ENCODE measurements around the gene FBXW5. TPM values are rescaled to one million over a fixed set of nuclear protein-coding genes. Genes with fewer than 3 reads are reported as not detected.

The FBXW5 gene
- total and polyA plus RNA-seq, 8 donors, result 47.7 to 435 (median 120) TPM

- 81 to 91% (median 86%) methylated on average over 10 to 11 of the region's 11 CpGs for WGBS, 5 donors
- TF ChIP-seq POLR2A (IDR thresholded peaks at IDR 0.05) (no peak), CTCF (IDR thresholded peaks at IDR 0.05) (no peak), POLR2AphosphoS5 (IDR thresholded peaks at IDR 0.05) (no peak), EP300 (IDR thresholded peaks at IDR 0.05) (no peak)
- H3K36me3 ChIP-seq, result peaks cover 3 to 68% (median 50%) of the 10 kb centered on the region in 4 donors
- no peak for DNase-seq
- H3K4me3 ChIP-seq, result no peak overlapping the region
- no peak overlapping the region for H3K27ac ChIP-seq
- intact Hi-C loops (cut with DNase I; ENCODE audit: low total_unique reads), result no loop called here
- no peaks in the 10 kb centered on the region for H3K9me3 ChIP-seq
- H3K27me3 ChIP-seq, result no peaks in the 10 kb centered on the region
- H3K4me1 ChIP-seq, result peaks cover 4 to 26% (median 14%) of the 10 kb centered on the region in 4 donors
Observed at GRCh38 chr9:136896027-136896426, 48.5 kb downstream of the FBXW5 start.

- no peak overlapping the region for H3K4me3 ChIP-seq
- intact Hi-C loops (cut with DNase I; ENCODE audit: low total_unique reads), result no loop called here
- H3K27ac ChIP-seq, result no peak overlapping the region
- TF ChIP-seq EP300 (IDR thresholded peaks at IDR 0.05) (no peak), CTCF (IDR thresholded peaks at IDR 0.05) (no peak), POLR2A (IDR thresholded peaks at IDR 0.05) (no peak), POLR2AphosphoS5 (IDR thresholded peaks at IDR 0.05) (no peak)
- DNase-seq, result no peak
- no peaks in the 10 kb centered on the region for H3K27me3 ChIP-seq
- H3K4me1 ChIP-seq, result peaks cover 2 to 29% (median 25%) of the 10 kb centered on the region in 4 donors
- 85 to 93% (median 87%) methylated on average over 12 to 13 of the region's 13 CpGs for WGBS, 5 donors
- H3K36me3 ChIP-seq, result peaks cover 0 to 45% (median 34%) of the 10 kb centered on the region in 4 donors
- no peaks in the 10 kb centered on the region for H3K9me3 ChIP-seq
Observed at GRCh38 chr9:136890661-136891060, 53.9 kb downstream of the FBXW5 start.

Other genes with a start within 250 kb of the FBXW5 start
Only the 30 nearest of the 32 such genes appear.
- 10 to 100 TPM in 1 of 5 donors, 1 to 10 TPM in 2, under 1 TPM in 1, not detected in 1; 0.45 to 10.4 (median 5.8) TPM for gene DIPK1B, start 232.2 kb downstream of the FBXW5 start, total RNA-seq
- gene DIPK1B, start 232.2 kb downstream of the FBXW5 start, polyA plus RNA-seq, result 1 to 10 TPM; 1.6 to 4.7 (median 4.0) TPM
- gene LCN10, start 201.8 kb downstream of the FBXW5 start, total RNA-seq, result 10 to 100 TPM in 1 of 5 donors, 1 to 10 TPM in 3, under 1 TPM in 1; 0.58 to 25.5 (median 4.9) TPM
- gene LCN10, start 201.8 kb downstream of the FBXW5 start, polyA plus RNA-seq, result 10 to 100 TPM in 2 of 3 donors, 1 to 10 TPM in 1; 7.7 to 18.4 (median 10.2) TPM
- 10 to 100 TPM in 2 of 5 donors, 1 to 10 TPM in 1, not detected in 2; 7.0 to 31.2 (median 12.5) TPM for gene LCN6, start 196.2 kb downstream of the FBXW5 start, total RNA-seq
- 10 to 100 TPM; 18.8 to 23.2 (median 19.5) TPM for gene LCN6, start 196.2 kb downstream of the FBXW5 start, polyA plus RNA-seq
- not detected for gene LCN8, start 186.5 kb downstream of the FBXW5 start, total RNA-seq
- gene LCN8, start 186.5 kb downstream of the FBXW5 start, polyA plus RNA-seq, result not detected
- not detected for gene LCN15, start 180.2 kb downstream of the FBXW5 start, total RNA-seq
- not detected for gene LCN15, start 180.2 kb downstream of the FBXW5 start, polyA plus RNA-seq
- 100 to 1,000 TPM in 1 of 5 donors, 10 to 100 TPM in 4; 11.1 to 152 (median 64.5) TPM for gene TMEM141, start 153.4 kb downstream of the FBXW5 start, total RNA-seq
- 100 to 1,000 TPM; 139 to 219 (median 195) TPM for gene TMEM141, start 153.4 kb downstream of the FBXW5 start, polyA plus RNA-seq
- 10 to 100 TPM in 1 of 5 donors, 1 to 10 TPM in 4; 1.2 to 53.0 (median 6.2) TPM for gene CCDC183, start 148.4 kb downstream of the FBXW5 start, total RNA-seq
- gene CCDC183, start 148.4 kb downstream of the FBXW5 start, polyA plus RNA-seq, result 1 to 10 TPM; 1.9 to 5.8 (median 3.5) TPM
- 100 to 1,000 TPM in 1 of 5 donors, 10 to 100 TPM in 4; 47.4 to 615 (median 65.1) TPM for gene RABL6, start 136.8 kb downstream of the FBXW5 start, total RNA-seq
- 10 to 100 TPM; 54.2 to 82.1 (median 56.0) TPM for gene RABL6, start 136.8 kb downstream of the FBXW5 start, polyA plus RNA-seq
- 10 to 100 TPM in 2 of 5 donors, 1 to 10 TPM in 3; 1.4 to 37.4 (median 9.3) TPM for gene AJM1, start 102.3 kb downstream of the FBXW5 start, total RNA-seq
- gene AJM1, start 102.3 kb downstream of the FBXW5 start, polyA plus RNA-seq, result 1 to 10 TPM in 2 of 3 donors, under 1 TPM in 1; 0.46 to 3.3 (median 1.5) TPM
- 10 to 100 TPM; 31.5 to 45.5 (median 38.8) TPM for gene PHPT1, start 95.3 kb downstream of the FBXW5 start, total RNA-seq
- 100 to 1,000 TPM; 151 to 168 (median 156) TPM for gene PHPT1, start 95.3 kb downstream of the FBXW5 start, polyA plus RNA-seq
- 100 to 1,000 TPM in 1 of 5 donors, 1 to 10 TPM in 4; 1.8 to 317 (median 5.8) TPM for gene MAMDC4, start 92.4 kb downstream of the FBXW5 start, total RNA-seq
- 10 to 100 TPM in 1 of 3 donors, 1 to 10 TPM in 2; 1.1 to 11.2 (median 3.1) TPM for gene MAMDC4, start 92.4 kb downstream of the FBXW5 start, polyA plus RNA-seq
- gene EDF1, start 78.4 kb downstream of the FBXW5 start, total RNA-seq, result 100 to 1,000 TPM; 132 to 229 (median 208) TPM
- gene EDF1, start 78.4 kb downstream of the FBXW5 start, polyA plus RNA-seq, result 100 to 1,000 TPM; 572 to 798 (median 789) TPM
- 100 to 1,000 TPM in 1 of 5 donors, 10 to 100 TPM in 2, 1 to 10 TPM in 2; 5.5 to 248 (median 12.8) TPM for gene TRAF2, start 58.2 kb downstream of the FBXW5 start, total RNA-seq
- 10 to 100 TPM; 10.0 to 12.1 (median 11.3) TPM for gene TRAF2, start 58.2 kb downstream of the FBXW5 start, polyA plus RNA-seq
- not detected for gene C8G, start 505 bp upstream of the FBXW5 start, total RNA-seq
- gene C8G, start 505 bp upstream of the FBXW5 start, polyA plus RNA-seq, result 1 to 10 TPM in 2 of 3 donors, not detected in 1; 2.3 to 5.5 TPM
- 1 to 10 TPM in 1 of 5 donors, under 1 TPM in 1, not detected in 3; 0.73 to 2.2 TPM for gene LCN12, start 7.5 kb upstream of the FBXW5 start, total RNA-seq
- gene LCN12, start 7.5 kb upstream of the FBXW5 start, polyA plus RNA-seq, result 1 to 10 TPM; 2.3 to 6.3 (median 3.1) TPM
- 10 to 100 TPM in 4 of 5 donors, 1 to 10 TPM in 1; 2.3 to 34.9 (median 30.4) TPM for gene PTGDS, start 32.8 kb upstream of the FBXW5 start, total RNA-seq
- 10 to 100 TPM; 18.6 to 64.4 (median 37.3) TPM for gene PTGDS, start 32.8 kb upstream of the FBXW5 start, polyA plus RNA-seq
- gene LCNL1, start 38.3 kb upstream of the FBXW5 start, total RNA-seq, result not detected
- gene LCNL1, start 38.3 kb upstream of the FBXW5 start, polyA plus RNA-seq, result under 1 TPM in 2 of 3 donors, not detected in 1; 0.19 to 0.25 TPM
- gene PAXX, start 47.7 kb upstream of the FBXW5 start, total RNA-seq, result 10 to 100 TPM; 11.9 to 93.6 (median 45.2) TPM
- 100 to 1,000 TPM; 158 to 206 (median 178) TPM for gene PAXX, start 47.7 kb upstream of the FBXW5 start, polyA plus RNA-seq
- 1 to 10 TPM in 1 of 5 donors, not detected in 4; 3.3 TPM for gene CLIC3, start 51.8 kb upstream of the FBXW5 start, total RNA-seq
- gene CLIC3, start 51.8 kb upstream of the FBXW5 start, polyA plus RNA-seq, result 10 to 100 TPM in 2 of 3 donors, 1 to 10 TPM in 1; 4.3 to 70.9 (median 15.2) TPM
- 100 to 1,000 TPM in 1 of 5 donors, 10 to 100 TPM in 3, 1 to 10 TPM in 1; 7.3 to 385 (median 72.8) TPM for gene ABCA2, start 83.5 kb upstream of the FBXW5 start, total RNA-seq
- 10 to 100 TPM in 2 of 3 donors, 1 to 10 TPM in 1; 9.3 to 25.5 (median 24.4) TPM for gene ABCA2, start 83.5 kb upstream of the FBXW5 start, polyA plus RNA-seq
- 1 to 10 TPM in 1 of 5 donors, under 1 TPM in 1, not detected in 3; 0.37 to 3.9 TPM for gene FUT7, start 87.3 kb upstream of the FBXW5 start, total RNA-seq
- gene FUT7, start 87.3 kb upstream of the FBXW5 start, polyA plus RNA-seq, result under 1 TPM in 2 of 3 donors, not detected in 1; 0.23 to 0.50 TPM
- 100 to 1,000 TPM in 4 of 5 donors, 10 to 100 TPM in 1; 20.0 to 276 (median 189) TPM for gene NPDC1, start 101.4 kb upstream of the FBXW5 start, total RNA-seq
- gene NPDC1, start 101.4 kb upstream of the FBXW5 start, polyA plus RNA-seq, result 100 to 1,000 TPM; 104 to 186 (median 115) TPM
- gene ENTPD2, start 109.3 kb upstream of the FBXW5 start, total RNA-seq, result 10 to 100 TPM in 1 of 5 donors, 1 to 10 TPM in 3, not detected in 1; 2.2 to 11.3 (median 6.7) TPM
- gene ENTPD2, start 109.3 kb upstream of the FBXW5 start, polyA plus RNA-seq, result 1 to 10 TPM; 2.0 to 4.8 (median 2.9) TPM
- gene SAPCD2, start 125.8 kb upstream of the FBXW5 start, total RNA-seq, result 10 to 100 TPM in 1 of 5 donors, 1 to 10 TPM in 3, not detected in 1; 2.9 to 84.9 (median 4.4) TPM
- 1 to 10 TPM; 1.7 to 5.0 (median 3.8) TPM for gene SAPCD2, start 125.8 kb upstream of the FBXW5 start, polyA plus RNA-seq
- gene UAP1L1, start 132.8 kb upstream of the FBXW5 start, total RNA-seq, result 10 to 100 TPM in 3 of 5 donors, 1 to 10 TPM in 2; 4.6 to 95.6 (median 22.8) TPM
- 1 to 10 TPM; 4.1 to 7.4 (median 6.0) TPM for gene UAP1L1, start 132.8 kb upstream of the FBXW5 start, polyA plus RNA-seq
- 100 to 1,000 TPM in 1 of 5 donors, 10 to 100 TPM in 3, 1 to 10 TPM in 1; 4.7 to 167 (median 44.6) TPM for gene MAN1B1, start 142.2 kb upstream of the FBXW5 start, total RNA-seq
- 10 to 100 TPM; 22.8 to 52.6 (median 35.0) TPM for gene MAN1B1, start 142.2 kb upstream of the FBXW5 start, polyA plus RNA-seq
- 100 to 1,000 TPM in 3 of 5 donors, 10 to 100 TPM in 2; 25.9 to 251 (median 103) TPM for gene DPP7, start 170.0 kb upstream of the FBXW5 start, total RNA-seq
- 100 to 1,000 TPM; 325 to 346 (median 338) TPM for gene DPP7, start 170.0 kb upstream of the FBXW5 start, polyA plus RNA-seq
- under 1 TPM in 1 of 5 donors, not detected in 4; 0.55 TPM for gene GRIN1, start 194.4 kb upstream of the FBXW5 start, total RNA-seq
- gene GRIN1, start 194.4 kb upstream of the FBXW5 start, polyA plus RNA-seq, result under 1 TPM in 2 of 3 donors, not detected in 1; 0.25 to 0.31 TPM
- 100 to 1,000 TPM in 1 of 5 donors, 10 to 100 TPM in 1, 1 to 10 TPM in 1, not detected in 2; 2.6 to 440 (median 11.2) TPM for gene LRRC26, start 225.3 kb upstream of the FBXW5 start, total RNA-seq
- gene LRRC26, start 225.3 kb upstream of the FBXW5 start, polyA plus RNA-seq, result 1 to 10 TPM in 2 of 3 donors, under 1 TPM in 1; 1.00 to 7.7 (median 3.7) TPM
- not detected for gene TMEM210, start 227.3 kb upstream of the FBXW5 start, total RNA-seq
- gene TMEM210, start 227.3 kb upstream of the FBXW5 start, polyA plus RNA-seq, result not detected

All from stomach (tissue), 9 donors.